NCI-H82 treated with DMSO at 0.1 percent for 48 hours (cell line): ENCODE data around the gene KISS1.
A peak's percentile ranks its signal among the peaks of the same experiment; 100 is the strongest.

Experiments used
- DNase-seq: peaks from one replicate; lab custom pipeline; 2025; ENCODE audit not compliant: unreplicated experiment; lab: John Stamatoyannopoulos, UW

KISS1 gene

DNA sequence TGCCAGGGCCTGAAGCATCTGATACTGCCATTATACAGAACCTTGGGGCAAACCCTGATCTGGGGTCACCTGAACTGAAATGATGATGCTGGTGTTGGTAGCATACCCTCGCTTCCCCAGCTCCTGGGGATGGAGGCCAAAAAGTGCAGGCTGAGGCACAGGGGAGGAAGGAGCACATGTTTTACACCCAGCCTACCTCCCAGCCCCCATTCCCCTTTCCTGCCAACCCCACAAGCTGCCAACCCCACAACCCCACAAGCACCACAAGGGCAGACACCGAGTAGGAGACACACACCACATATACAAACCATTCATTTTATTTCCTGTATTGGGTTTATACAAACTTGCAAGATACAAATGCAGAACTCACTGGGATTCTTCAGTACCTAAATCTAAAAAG, 22.3 kb upstream of the KISS1 start:
- DNase-seq = no peak

- DNase-seq = no peak
These were observed 21.3 kb upstream of the KISS1 start for GRCh38 chr1:204217648-204218000.

GRCh38 chr1:204216880-204217647, 20.8 kb upstream of the KISS1 start:
- no peak for DNase-seq

DNA sequence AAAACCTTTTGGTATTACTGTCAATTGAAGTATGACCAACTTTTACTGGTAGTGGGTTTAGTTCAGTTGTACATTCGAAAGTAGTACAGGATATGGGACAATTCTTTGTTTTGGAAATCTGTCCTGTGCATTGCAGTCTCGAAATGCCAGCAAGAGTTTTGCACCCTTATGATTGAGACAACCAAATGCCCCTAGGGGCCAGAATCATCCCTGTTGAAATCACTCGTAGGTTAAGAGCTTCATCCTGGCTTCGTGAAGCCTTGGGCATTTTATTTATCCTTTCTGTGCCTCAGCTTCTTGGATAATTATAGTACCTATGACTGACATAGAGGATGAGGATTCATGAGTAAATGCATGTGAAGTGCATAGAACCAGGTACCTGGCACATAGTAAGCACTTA, 19.9 kb upstream of the KISS1 start:
- DNase-seq = no peak

GRCh38 chr1:204213668-204214662, 17.7 kb upstream of the KISS1 start, which contains the start of gene GOLT1A:
Gene GOLT1A, minus strand, starts transcription at chr1:204213988. Its CDS starts 82 bp downstream, at chr1:204213906.
- no peak for DNase-seq

- DNase-seq = no peak
These were observed 16.4 kb upstream of the KISS1 start for GRCh38 chr1:204212715-204213114.

DNA sequence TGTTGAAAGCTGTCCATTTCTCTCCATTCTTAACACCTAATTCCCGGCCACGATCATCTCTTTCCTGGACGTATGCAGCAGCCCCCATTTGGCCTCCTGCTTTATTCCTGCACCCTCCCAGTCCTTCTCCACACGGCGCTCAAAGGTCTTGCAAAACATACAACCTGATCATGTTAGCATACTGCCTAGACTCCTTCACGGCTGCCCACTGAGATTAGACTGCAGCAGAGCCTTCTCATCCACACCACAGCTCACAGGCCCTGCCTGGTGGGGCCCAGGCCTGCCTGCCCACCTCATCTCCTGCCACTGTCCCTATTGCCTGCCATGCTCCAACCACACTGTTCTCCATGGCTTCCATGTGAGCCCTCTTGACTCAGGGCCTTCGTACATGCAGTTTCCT, 14.8 kb upstream of the KISS1 start:
- no peak for DNase-seq

DNA sequence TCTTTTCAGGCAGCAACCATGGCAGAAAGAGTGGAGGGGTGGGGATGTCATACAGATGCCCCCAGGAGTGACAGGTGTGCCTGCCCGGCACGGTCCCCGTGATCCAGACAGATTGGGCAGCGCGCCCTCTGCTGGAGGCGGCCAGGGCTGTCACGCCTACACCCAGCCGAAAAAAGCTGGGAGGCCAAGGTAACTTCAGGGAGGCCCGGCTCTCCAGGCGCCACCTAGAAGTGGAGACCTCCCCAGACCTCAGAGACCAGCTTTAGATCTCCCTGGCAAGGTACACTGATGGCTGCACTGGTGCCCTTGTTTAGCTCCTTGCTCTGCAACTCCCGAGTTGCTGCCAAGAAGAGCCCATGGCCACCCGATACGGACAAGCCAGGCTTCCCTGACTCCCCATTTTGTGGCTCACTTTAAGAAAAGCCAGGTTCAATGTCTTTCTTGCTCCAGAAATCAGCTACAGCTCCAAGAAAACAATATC, 10.9 kb upstream of the KISS1 start:
- peak; percentile 15 for DNase-seq

- DNase-seq = no peak
These were observed 9.8 kb upstream of the KISS1 start for GRCh38 chr1:204206121-204206520.

GRCh38 chr1:204205486-204205885, 9.2 kb upstream of the KISS1 start:
- DNase-seq = no peak

DNA sequence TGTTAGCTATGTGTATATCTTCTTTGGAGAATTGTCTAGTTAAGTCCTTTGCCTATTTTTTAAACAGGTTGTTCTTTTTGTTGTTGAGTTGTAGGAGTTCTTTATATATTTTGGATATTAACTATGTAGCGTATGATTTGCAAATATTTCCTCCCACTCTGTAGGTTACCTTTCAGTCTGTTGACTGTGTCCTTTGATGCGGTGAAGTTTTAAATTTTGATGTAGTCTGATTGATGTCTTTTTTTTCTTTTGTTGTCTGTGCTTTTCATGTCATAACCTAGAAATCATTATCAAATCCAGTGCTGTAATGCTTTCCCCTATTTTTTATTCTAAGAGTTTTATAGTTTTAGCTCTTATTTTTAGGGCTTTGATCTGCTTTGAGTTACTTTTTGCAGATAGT, 8.7 kb upstream of the KISS1 start:
- no peak for DNase-seq

DNA sequence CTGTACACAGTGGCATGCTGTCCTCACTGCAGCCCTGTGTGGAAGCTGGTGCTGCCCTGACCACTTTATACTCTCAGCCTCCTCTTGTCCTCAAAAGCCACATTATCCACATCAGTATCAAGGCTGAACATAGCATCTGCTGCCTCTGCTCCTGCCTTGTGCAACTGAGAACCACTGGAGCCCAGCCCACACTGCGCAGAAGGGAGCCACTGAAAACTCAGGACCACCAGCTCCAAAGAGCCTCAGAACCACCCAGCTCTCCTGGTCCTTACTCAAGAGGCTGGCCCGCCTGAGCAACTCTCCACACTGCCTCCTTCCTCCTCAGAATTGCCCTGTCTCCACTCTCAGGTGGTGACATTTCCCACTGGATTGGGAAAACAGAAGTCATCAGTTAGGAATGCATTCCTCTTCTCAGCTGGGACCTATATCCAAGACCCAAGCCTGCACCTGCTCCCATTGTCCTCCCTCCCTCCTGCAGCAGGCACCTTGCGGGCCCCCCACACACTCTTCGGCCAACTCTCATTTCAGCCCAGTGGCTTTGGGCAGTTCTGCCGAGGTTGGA, 7.0 kb upstream of the KISS1 start:
- DNase-seq = no peak

- DNase-seq = no peak
These were observed 6.2 kb upstream of the KISS1 start for GRCh38 chr1:204202481-204202880.

- DNase-seq = no peak
These were observed 5.2 kb upstream of the KISS1 start for GRCh38 chr1:204201348-204202040.

GRCh38 chr1:204199579-204199978, 3.3 kb upstream of the KISS1 start:
- DNase-seq = no peak

DNA sequence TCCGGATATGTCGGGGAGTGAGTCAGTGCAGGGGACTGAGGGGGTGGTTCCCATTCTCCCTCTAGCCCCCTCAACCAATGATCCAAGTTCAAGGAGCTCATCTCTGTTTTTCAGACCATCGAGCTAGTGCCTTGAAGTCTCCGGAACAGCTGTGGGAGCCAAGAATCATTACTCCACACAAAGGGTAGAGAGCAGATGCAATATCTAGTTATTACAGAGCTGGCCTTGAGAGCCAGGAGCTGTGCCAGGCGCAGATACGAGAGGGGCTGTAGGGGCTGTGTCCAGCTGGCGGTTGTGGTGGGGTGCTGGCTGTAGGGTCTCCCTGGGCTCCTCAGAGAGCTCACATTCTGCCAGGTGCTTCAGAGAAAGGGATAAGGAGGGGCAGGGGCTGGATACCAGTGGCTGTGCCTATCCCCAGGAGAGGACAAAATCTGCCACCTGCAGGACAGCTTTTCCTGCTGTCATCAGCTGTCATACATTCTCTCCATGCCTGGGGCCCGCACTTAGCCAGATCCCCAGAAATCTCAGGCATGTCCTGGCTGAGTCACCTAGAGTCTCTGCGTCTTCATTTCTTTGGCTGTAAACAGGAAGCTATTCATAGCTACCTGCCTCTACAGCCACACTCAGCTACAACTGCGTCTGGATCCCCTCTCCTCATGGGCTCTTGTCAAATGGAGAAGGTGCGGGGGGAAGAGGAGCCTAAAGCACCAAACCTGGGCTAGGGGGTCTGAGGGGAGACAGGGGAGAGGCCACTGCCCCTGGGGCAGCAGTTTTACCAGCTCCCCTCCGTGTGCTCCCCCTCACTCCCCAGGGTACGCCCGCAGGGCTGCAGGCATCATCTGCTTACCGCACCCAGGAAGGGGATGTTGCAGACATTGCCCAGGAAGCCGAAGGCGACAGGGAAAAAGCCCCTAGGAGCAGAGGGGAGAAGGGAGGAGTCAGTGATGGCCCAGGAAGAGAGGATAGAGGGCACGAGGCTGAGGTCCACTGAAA, 2.4 kb upstream of the KISS1 start:
- no peak for DNase-seq

DNA sequence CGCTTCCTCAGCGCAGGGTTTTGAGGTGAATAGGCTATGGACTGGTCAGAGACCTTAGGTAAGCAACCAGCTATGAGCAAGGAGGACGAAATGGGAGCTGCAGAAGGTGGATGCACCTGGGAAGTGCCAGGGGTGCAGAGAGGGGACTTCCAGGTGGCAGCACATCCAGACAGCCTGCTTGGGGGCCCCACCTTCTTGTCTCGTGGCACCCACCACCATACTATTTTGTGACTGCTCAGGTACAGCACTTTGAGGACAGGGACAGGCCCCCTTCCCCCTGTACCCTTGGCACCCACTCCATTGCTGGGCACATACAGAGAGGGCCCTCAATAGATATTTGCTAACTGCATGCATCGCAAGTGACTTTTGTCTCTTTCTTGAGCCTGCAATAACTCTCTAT, 777 bp upstream of the KISS1 start:
- DNase-seq = no peak

DNA sequence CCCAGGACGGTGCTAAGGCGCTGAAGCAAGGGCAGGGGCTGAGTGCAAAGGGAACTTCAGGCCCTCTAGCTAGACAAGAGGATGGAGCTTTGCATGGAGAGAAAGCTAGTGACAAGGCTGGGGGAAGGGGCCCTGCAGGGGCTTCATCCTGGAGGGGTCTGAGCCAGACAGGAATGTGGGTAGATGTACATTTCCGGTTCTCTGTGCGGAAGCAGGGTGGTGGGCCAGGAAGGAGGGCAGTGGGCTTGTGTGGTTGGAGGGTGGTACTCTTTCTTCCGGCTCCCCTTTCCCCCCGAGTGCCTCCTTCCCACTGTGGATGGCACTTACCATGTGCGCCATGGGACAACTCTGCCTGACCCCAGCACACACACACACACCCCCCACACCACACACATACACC, 1.5 kb downstream of the KISS1 start:
- no peak for DNase-seq

- no peak for DNase-seq
These were observed 2.2 kb downstream of the KISS1 start for GRCh38 chr1:204194080-204194479.
